Ishikawa (cell line): ENCODE results near the gene ABCA8.

Experiments
- EGR1 ChIP-seq: IDR thresholded peaks from 2 replicates; pipeline ENCODE4 v1.6.1; 2012
- EP300 ChIP-seq: IDR thresholded peaks from 2 replicates; pipeline ENCODE4 v1.6.1; 2012; ENCODE audit warnings: borderline replicate concordance
- FOXM1 ChIP-seq: IDR thresholded peaks from 2 replicates; pipeline ENCODE4 v1.6.1; 2012; ENCODE audit warnings: low read depth, borderline replicate concordance
- MAX ChIP-seq: IDR thresholded peaks from 2 replicates; pipeline ENCODE4 v1.6.1; 2012
- RAD21 ChIP-seq: IDR thresholded peaks from 2 replicates; pipeline ENCODE4 v1.6.1; 2012; ENCODE audit warnings: low read depth
- REST ChIP-seq: IDR thresholded peaks from 2 replicates; pipeline ENCODE4 v1.6.1; 2012; ENCODE audit warnings: low read depth, mild to moderate bottlenecking
- TAF1 ChIP-seq: IDR thresholded peaks from 2 replicates; pipeline ENCODE4 v1.6.1; 2012; ENCODE audit warnings: low read depth, mild to moderate bottlenecking
- TCF12 ChIP-seq: IDR thresholded peaks from 2 replicates; pipeline ENCODE4 v1.6.1; 2012; ENCODE audit warnings: low read depth
- TEAD4 ChIP-seq: IDR thresholded peaks from 2 replicates; pipeline ENCODE4 v1.6.1; 2012
- USF1 ChIP-seq: IDR thresholded peaks from 2 replicates; pipeline ENCODE4 v1.6.1; 2012
- YY1 ChIP-seq: IDR thresholded peaks from 2 replicates; pipeline ENCODE4 v1.6.1; 2012; ENCODE audit warnings: low read depth
- ZBTB7A ChIP-seq: IDR thresholded peaks from 2 replicates; pipeline ENCODE4 v1.6.1; 2012; ENCODE audit warnings: low read depth

GRCh38 chr17:68973098-68973846 is 18.1 kb upstream of the ABCA8 start:
- TF ChIP-seq TEAD4 (no peak), YY1 (no peak), TAF1 (no peak), RAD21 (no peak), EGR1 (no peak), MAX (no peak), TCF12 (no peak), REST (no peak), EP300 (no peak), ZBTB7A (no peak), USF1 (no peak), FOXM1 (no peak)
